Fibroblast of peridontal ligament (primary cell): Measurements from ENCODE around the gene MBD3L1.

Experiments used
- DNase-seq: peaks from one replicate; pipeline ENCODE4 v3.0.0-alpha.2; 2010; ENCODE audit errors: extremely low read depth

The MBD3L1 gene

GRCh38 chr19:8880868-8881488 lies 48.8 kb downstream of the MBD3L1 start:
- DNase-seq, result no peak

- no peak for DNase-seq
Measured at GRCh38 chr19:8881512-8881911, 49.3 kb downstream of the MBD3L1 start.

GRCh38 chr19:8884416-8884815 lies 52.2 kb downstream of the MBD3L1 start:
- DNase-seq, result no peak

DNA sequence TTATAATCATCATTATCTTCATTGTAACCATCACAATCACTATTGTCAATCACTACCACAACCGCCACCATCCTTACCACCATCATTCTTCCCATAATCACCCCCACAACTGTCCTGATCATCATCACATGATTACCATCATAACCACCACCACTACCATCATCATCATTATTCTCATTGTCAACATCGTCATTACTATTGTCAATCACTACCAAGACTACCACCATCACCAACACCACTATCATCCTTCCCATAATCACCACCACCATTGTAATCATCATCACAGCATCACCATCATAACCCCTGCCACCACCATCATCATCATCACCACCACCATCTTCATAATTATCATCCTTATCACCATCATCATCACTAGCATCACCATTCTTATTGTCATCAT lies 55.2 kb downstream of the MBD3L1 start:
- no peak for DNase-seq

DNA sequence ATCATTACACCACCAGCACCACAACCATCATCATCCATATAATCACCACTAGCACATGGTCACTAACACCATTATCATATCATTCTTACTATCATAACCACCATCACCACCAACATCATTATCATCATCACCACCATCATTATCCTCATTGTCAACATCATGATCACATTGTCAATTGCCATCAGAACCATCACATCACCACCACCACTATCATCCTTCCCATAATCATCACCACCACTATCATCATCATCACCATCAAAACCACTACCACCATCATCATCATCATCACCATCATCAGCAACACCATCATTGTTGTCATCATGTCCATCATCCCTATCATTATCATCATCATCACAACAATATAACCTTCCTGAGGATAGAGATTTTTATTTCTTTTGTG lies 58.1 kb downstream of the MBD3L1 start:
- DNase-seq, result no peak
